Chondrocyte (in vitro differentiated cells): ENCODE measurements around the gene P2RX1. TPM values are rescaled to one million over a fixed set of nuclear protein-coding genes. Genes with fewer than 3 reads are reported as not detected.

Experiments used
- DNase-seq: peaks from one replicate; pipeline ENCODE4 v3.0.0; 2021; ENCODE audit warnings: mixed read lengths, low spot score
- H3K27ac Mint-ChIP-seq: one replicate; pipeline ENCODE4 v1.8.0; 2021; ENCODE audit warnings: mild to moderate bottlenecking, moderate library complexity, mixed read lengths; ENCODE audit not compliant: unreplicated experiment
- H3K27me3 Mint-ChIP-seq: 2 replicates; pipeline ENCODE4 v1.8.0; 2021; ENCODE audit warnings: low read depth, mixed read lengths
- H3K36me3 Mint-ChIP-seq: 2 replicates; pipeline ENCODE4 v1.8.0; 2021; ENCODE audit warnings: low read depth, mixed read lengths
- H3K4me1 Mint-ChIP-seq: 2 replicates; pipeline ENCODE4 v1.8.0; 2021; ENCODE audit warnings: low read depth, mild to moderate bottlenecking, mixed read lengths
- H3K4me3 Mint-ChIP-seq: one replicate; pipeline ENCODE4 v1.8.0; 2021; ENCODE audit warnings: mild to moderate bottlenecking, moderate library complexity, mixed read lengths; ENCODE audit not compliant: unreplicated experiment
- H3K9me3 Mint-ChIP-seq: 2 replicates; pipeline ENCODE4 v1.8.0; 2021; ENCODE audit warnings: low read depth, mixed read lengths
- CTCF ChIP-seq: fragments of 200-600 bp; sonication (generic); IDR thresholded peaks from 2 replicates; pipeline ENCODE4 v1.5.0; 2021; ENCODE audit warnings: antibody characterized with exemption, mild to moderate bottlenecking, moderate library complexity
- total RNA-seq: library from RNA; stranded (reverse); gene quantifications from 3 replicates; pipeline ENCODE4 v1.2.1, GENCODE V29; 2021

Gene P2RX1
- total RNA-seq, 1 donor from 2014 or later: not detected

GRCh38 chr17:3907483-3908216 is 8.6 kb downstream of the P2RX1 start:
- no peak overlapping the region for H3K27ac Mint-ChIP-seq
- no peak for DNase-seq
- no peak overlapping the region for H3K4me3 Mint-ChIP-seq
- no peaks in the 10 kb centered on the region for H3K27me3 Mint-ChIP-seq
- no peaks in the 10 kb centered on the region for H3K4me1 Mint-ChIP-seq
- no peaks in the 10 kb centered on the region for H3K36me3 Mint-ChIP-seq
- peak; percentile 54 for TF ChIP-seq CTCF
- no peaks in the 10 kb centered on the region for H3K9me3 Mint-ChIP-seq

- no peak overlapping the region for H3K4me3 Mint-ChIP-seq
- no peaks in the 10 kb centered on the region for H3K9me3 Mint-ChIP-seq
- H3K36me3 Mint-ChIP-seq: no peaks in the 10 kb centered on the region
- DNase-seq: no peak
- no peak overlapping the region for H3K27ac Mint-ChIP-seq
- H3K4me1 Mint-ChIP-seq: no peaks in the 10 kb centered on the region
- no peaks in the 10 kb centered on the region for H3K27me3 Mint-ChIP-seq
- TF ChIP-seq CTCF: no peak
These were observed 9.4 kb downstream of the P2RX1 start for GRCh38 chr17:3906881-3907280.

GRCh38 chr17:3905017-3905520 is 11.2 kb downstream of the P2RX1 start:
- Mint-ChIP-seq H3K27me3 (no peaks in the 10 kb centered on the region), H3K4me3 (no peak overlapping the region), H3K36me3 (no peaks in the 10 kb centered on the region), H3K9me3 (no peaks in the 10 kb centered on the region), H3K4me1 (peaks cover 3% of the 10 kb centered on the region), H3K27ac (no peak overlapping the region)
- no peak for DNase-seq
- TF ChIP-seq CTCF: no peak

- no peak for DNase-seq
- no peaks in the 10 kb centered on the region for H3K9me3 Mint-ChIP-seq
- H3K27me3 Mint-ChIP-seq: no peaks in the 10 kb centered on the region
- H3K27ac Mint-ChIP-seq: no peak overlapping the region
- H3K4me3 Mint-ChIP-seq: no peak overlapping the region
- H3K36me3 Mint-ChIP-seq: no peaks in the 10 kb centered on the region
- no peak for TF ChIP-seq CTCF
- H3K4me1 Mint-ChIP-seq: peaks cover 3% of the 10 kb centered on the region
These were observed 11.8 kb downstream of the P2RX1 start for GRCh38 chr17:3904501-3904900.

GRCh38 chr17:3903881-3904290 is 12.4 kb downstream of the P2RX1 start:
- Mint-ChIP-seq H3K4me3 (no peak overlapping the region), H3K27me3 (no peaks in the 10 kb centered on the region), H3K9me3 (no peaks in the 10 kb centered on the region), H3K27ac (no peak overlapping the region), H3K4me1 (peaks cover 3% of the 10 kb centered on the region), H3K36me3 (no peaks in the 10 kb centered on the region)
- TF ChIP-seq CTCF: no peak
- no peak for DNase-seq
